Activated naive CD8-positive, alpha-beta T cell treated with anti-CD3 and anti-CD28 coated beads, Interleukin-2, amount 50 U/mL, for 24 hours (primary cell): ENCODE data around the gene TIPARP.
"Not testable (repeated sequence)": the region's sequence is repeated elsewhere in the genome, so short reads cannot be mapped to it uniquely, and the experiment has no call there.

Experiments
- ATAC-seq: fragments of 150-1000 bp; cut with Tn5 transposase; one replicate; pipeline ENCODE4 v1.10.0; 2021
- DNase-seq: peaks from one replicate; pipeline ENCODE4 v3.0.0; 2021
- H3K27ac Mint-ChIP-seq: one replicate; pipeline ENCODE4 v1.8.0; 2021; ENCODE audit warnings: mild to moderate bottlenecking, mixed read lengths
- H3K27me3 Mint-ChIP-seq: one replicate; pipeline ENCODE4 v1.8.0; 2021; ENCODE audit warnings: mixed read lengths
- H3K36me3 Mint-ChIP-seq: one replicate; pipeline ENCODE4 v1.8.0; 2021; ENCODE audit warnings: low read depth, mixed read lengths
- H3K4me1 Mint-ChIP-seq: one replicate; pipeline ENCODE4 v1.8.0; 2021; ENCODE audit warnings: mixed read lengths
- H3K4me3 Mint-ChIP-seq: one replicate; pipeline ENCODE4 v1.8.0; 2021; ENCODE audit warnings: mild to moderate bottlenecking, moderate library complexity, mixed read lengths
- H3K9me3 Mint-ChIP-seq: one replicate; pipeline ENCODE4 v1.8.0; 2021; ENCODE audit warnings: mixed read lengths

TIPARP gene

GRCh38 chr3:156641618-156641975, 32.8 kb upstream of the TIPARP start:
- peaks cover 24% of the 10 kb centered on the region for H3K4me1 Mint-ChIP-seq
- H3K9me3 Mint-ChIP-seq = peaks cover 1% of the 10 kb centered on the region
- DNase-seq (no peak), ATAC-seq (no peak)
- no peaks in the 10 kb centered on the region for H3K27me3 Mint-ChIP-seq
- H3K27ac Mint-ChIP-seq = no peak overlapping the region
- H3K36me3 Mint-ChIP-seq = no peaks in the 10 kb centered on the region
- H3K4me3 Mint-ChIP-seq = no peak overlapping the region

- Mint-ChIP-seq H3K4me1 (peaks cover 27% of the 10 kb centered on the region), H3K4me3 (peak overlapping the region; percentile 62), H3K9me3 (peaks cover 4% of the 10 kb centered on the region), H3K36me3 (no peaks in the 10 kb centered on the region), H3K27ac (peak overlapping the region; percentile 83), H3K27me3 (no peaks in the 10 kb centered on the region)
- DNase-seq (no peak), ATAC-seq (no peak)
Measured at GRCh38 chr3:156642750-156643728, 31.4 kb upstream of the TIPARP start.

DNA sequence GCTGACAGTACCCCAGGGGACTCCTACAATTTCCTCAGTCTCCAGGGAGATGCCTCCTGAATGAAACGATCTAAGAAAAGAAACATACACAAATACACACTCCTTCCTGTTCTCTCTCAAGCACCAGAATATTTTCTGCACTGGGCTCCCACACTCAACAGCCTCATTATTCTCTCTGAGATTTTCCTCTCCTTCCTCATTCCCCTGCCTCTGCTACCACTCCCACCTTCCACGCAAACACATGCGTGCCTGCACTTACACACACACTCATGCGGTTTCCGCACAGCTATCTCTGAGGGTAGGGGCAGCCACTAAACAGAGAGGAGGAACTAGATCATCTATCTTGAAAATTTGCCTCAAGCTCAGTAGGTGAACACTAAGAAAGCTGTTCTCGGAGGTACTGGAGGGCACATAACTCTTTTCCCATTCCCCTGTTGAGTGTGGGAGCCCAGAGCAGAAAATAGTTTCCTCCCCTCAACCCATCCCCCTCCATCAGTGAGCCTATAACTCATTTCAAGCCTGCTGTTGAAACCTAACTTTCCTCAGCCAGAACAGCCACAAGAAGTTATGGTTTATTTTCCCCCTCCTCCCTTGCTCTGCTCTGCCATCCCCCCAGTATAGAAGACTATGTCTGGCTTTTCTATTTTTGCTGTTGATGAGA, 30.5 kb upstream of the TIPARP start:
- Mint-ChIP-seq H3K27me3 (no peaks in the 10 kb centered on the region), H3K36me3 (no peaks in the 10 kb centered on the region), H3K9me3 (peaks cover 4% of the 10 kb centered on the region), H3K4me3 (peak overlapping the region; percentile 62), H3K27ac (peak overlapping the region; percentile 83), H3K4me1 (peaks cover 27% of the 10 kb centered on the region)
- DNase-seq (peak; percentile 38), ATAC-seq (peak; percentile 91)

DNA sequence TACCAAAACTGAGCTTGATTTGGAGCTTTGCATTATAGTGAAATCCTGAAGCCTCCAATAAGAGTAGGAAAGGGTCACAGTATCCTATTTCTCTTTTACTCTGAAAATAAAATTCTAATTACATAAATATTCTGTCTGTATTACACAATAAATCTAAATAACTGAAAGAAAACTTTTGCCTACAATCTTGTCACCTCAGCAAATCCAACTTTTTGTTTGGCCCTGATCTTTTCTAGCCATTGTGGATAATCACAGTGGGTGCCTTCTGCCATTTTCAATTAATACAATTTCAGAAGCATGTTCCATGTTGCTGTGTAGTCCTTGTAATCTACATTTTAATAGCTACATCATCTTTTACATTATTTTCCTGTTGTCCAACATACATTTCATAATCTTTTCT, 29.4 kb upstream of the TIPARP start:
- DNase-seq (no peak), ATAC-seq (no peak)
- Mint-ChIP-seq H3K4me1 (peaks cover 29% of the 10 kb centered on the region), H3K27ac (no peak overlapping the region), H3K9me3 (peaks cover 4% of the 10 kb centered on the region), H3K36me3 (no peaks in the 10 kb centered on the region), H3K27me3 (no peaks in the 10 kb centered on the region), H3K4me3 (no peak overlapping the region)

- Mint-ChIP-seq H3K9me3 (peaks cover 4% of the 10 kb centered on the region), H3K27ac (no peak overlapping the region), H3K4me3 (no peak overlapping the region), H3K4me1 (peaks cover 29% of the 10 kb centered on the region), H3K36me3 (no peaks in the 10 kb centered on the region), H3K27me3 (no peaks in the 10 kb centered on the region)
- ATAC-seq (no peak), DNase-seq (no peak)
Measured at GRCh38 chr3:156646958-156647357, 27.4 kb upstream of the TIPARP start.

DNA sequence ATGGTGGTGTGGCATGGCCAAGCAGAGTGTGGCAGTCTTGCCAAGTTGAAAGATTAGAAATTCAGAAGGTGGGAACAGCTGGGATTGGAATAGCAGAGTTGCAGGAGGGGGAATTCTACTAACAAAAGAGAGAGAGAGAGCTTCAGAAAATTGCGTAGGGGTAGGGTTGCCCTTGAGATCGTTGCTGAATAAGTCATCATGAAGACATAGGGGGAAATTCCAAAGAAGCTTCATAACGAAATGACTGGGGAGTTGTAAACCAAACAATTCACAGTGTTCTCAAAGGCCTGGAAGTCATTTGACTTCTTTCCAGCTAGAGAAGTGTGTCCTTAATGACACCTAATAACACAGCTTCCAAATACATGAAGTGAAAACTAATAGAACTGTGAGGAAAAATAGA, 26.3 kb upstream of the TIPARP start:
- Mint-ChIP-seq H3K36me3 (no peaks in the 10 kb centered on the region), H3K27ac (no peak overlapping the region), H3K4me3 (no peak overlapping the region), H3K9me3 (peaks cover 4% of the 10 kb centered on the region), H3K27me3 (no peaks in the 10 kb centered on the region), H3K4me1 (peaks cover 24% of the 10 kb centered on the region)
- ATAC-seq = no peak
- DNase-seq = no peak

DNA sequence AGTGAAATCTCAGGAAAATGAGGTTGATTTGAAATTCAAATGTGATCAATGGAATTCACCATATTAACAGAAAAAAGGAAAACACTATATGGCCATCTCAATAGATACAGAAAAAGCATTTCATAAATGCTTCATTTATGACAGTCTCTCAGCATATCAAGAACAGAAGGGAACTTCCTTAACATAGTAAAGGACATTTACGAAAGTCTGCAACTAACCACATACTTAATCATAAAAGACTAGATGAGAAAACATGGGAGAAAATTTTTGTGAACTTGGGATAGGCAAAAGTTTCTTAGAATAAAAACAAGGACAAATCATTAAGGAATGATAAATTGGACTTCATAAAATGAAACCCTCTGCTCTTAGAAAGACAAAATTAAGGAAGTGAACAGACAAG, 24.7 kb upstream of the TIPARP start:
- H3K36me3 Mint-ChIP-seq = no peaks in the 10 kb centered on the region
- no peak overlapping the region for H3K4me3 Mint-ChIP-seq
- no peak overlapping the region for H3K27ac Mint-ChIP-seq

GRCh38 chr3:156652661-156653060, 21.7 kb upstream of the TIPARP start:
- ATAC-seq, H3K9me3 Mint-ChIP-seq, H3K27ac Mint-ChIP-seq: not testable (repeated sequence)

More for the DNA sequence above, 24.7 kb upstream of the TIPARP start:
- ATAC-seq = no peak
- H3K4me1 Mint-ChIP-seq = peaks cover 10% of the 10 kb centered on the region
- no peak for DNase-seq
- H3K9me3 Mint-ChIP-seq = peaks cover 4% of the 10 kb centered on the region
- H3K27me3 Mint-ChIP-seq = no peaks in the 10 kb centered on the region

GRCh38 chr3:156654834-156655233, 19.6 kb upstream of the TIPARP start:
- DNase-seq (no peak), ATAC-seq (no peak)
- Mint-ChIP-seq H3K27ac (no peak overlapping the region), H3K27me3 (no peaks in the 10 kb centered on the region), H3K9me3 (no peaks in the 10 kb centered on the region), H3K4me1 (no peaks in the 10 kb centered on the region), H3K4me3 (no peak overlapping the region), H3K36me3 (no peaks in the 10 kb centered on the region)

More at GRCh38 chr3:156652661-156653060, 21.7 kb upstream of the TIPARP start:
- not testable (repeated sequence) for DNase-seq, H3K27me3 Mint-ChIP-seq, H3K4me3 Mint-ChIP-seq, H3K4me1 Mint-ChIP-seq, H3K36me3 Mint-ChIP-seq

- H3K4me1 Mint-ChIP-seq = peaks cover under 1% of the 10 kb centered on the region
- no peak overlapping the region for H3K4me3 Mint-ChIP-seq
- ATAC-seq (no peak), DNase-seq (no peak)
- H3K27ac Mint-ChIP-seq = no peak overlapping the region
- no peaks in the 10 kb centered on the region for H3K27me3 Mint-ChIP-seq
- H3K36me3 Mint-ChIP-seq = no peaks in the 10 kb centered on the region
- H3K9me3 Mint-ChIP-seq = no peaks in the 10 kb centered on the region
Measured at GRCh38 chr3:156655819-156656550, 18.4 kb upstream of the TIPARP start.

- Mint-ChIP-seq H3K4me3 (no peak overlapping the region), H3K4me1 (peaks cover 5% of the 10 kb centered on the region), H3K27me3 (no peaks in the 10 kb centered on the region), H3K9me3 (no peaks in the 10 kb centered on the region), H3K27ac (no peak overlapping the region), H3K36me3 (no peaks in the 10 kb centered on the region)
- DNase-seq (no peak), ATAC-seq (peak; percentile 43)
Measured at GRCh38 chr3:156657440-156657839, 16.9 kb upstream of the TIPARP start.

DNA sequence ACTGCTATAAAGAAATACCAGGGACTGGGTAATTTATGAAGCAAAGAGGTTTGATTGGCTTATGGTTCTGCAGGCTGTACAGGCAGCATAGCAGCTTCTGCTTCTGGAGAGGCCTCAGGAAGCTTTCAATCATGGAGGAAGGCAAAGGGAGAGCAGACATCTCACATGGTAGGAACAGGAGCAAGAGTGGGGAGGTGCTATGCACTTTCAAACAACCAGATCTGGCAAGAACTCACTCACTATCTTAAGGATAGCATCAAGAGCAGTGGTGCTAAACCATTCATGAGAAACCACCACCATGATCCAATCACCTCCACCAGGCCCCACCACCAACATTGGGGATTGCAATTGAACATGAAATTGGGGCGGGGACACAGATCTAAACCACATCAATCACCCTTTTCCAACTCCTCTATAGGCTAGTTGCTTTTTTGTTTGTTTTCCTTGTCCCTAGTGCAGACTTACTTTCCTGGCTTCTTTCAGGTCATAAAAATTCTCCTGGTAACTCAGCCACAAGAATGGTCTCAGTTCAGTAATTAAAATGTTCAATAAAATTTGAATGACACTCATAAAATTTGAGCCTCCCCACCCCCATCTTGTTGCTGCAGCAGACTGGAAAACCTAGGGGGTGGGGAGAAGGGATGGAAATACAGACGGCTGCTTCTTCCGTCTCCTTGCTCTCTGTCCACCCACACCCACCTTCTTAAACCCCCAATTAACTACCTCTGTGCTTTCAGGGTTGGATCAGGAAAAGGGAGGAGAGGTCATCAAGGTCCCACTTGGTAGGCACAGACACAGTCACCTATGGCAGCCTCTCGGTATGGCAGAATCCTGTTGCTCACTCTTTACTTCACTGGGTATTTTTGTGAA, 16.3 kb upstream of the TIPARP start:
- H3K27me3 Mint-ChIP-seq = no peaks in the 10 kb centered on the region
- H3K9me3 Mint-ChIP-seq = no peaks in the 10 kb centered on the region
- ATAC-seq = no peak
- H3K36me3 Mint-ChIP-seq = no peaks in the 10 kb centered on the region
- no peak for DNase-seq
- no peak overlapping the region for H3K27ac Mint-ChIP-seq
- no peak overlapping the region for H3K4me3 Mint-ChIP-seq
- H3K4me1 Mint-ChIP-seq = peaks cover 7% of the 10 kb centered on the region

DNA sequence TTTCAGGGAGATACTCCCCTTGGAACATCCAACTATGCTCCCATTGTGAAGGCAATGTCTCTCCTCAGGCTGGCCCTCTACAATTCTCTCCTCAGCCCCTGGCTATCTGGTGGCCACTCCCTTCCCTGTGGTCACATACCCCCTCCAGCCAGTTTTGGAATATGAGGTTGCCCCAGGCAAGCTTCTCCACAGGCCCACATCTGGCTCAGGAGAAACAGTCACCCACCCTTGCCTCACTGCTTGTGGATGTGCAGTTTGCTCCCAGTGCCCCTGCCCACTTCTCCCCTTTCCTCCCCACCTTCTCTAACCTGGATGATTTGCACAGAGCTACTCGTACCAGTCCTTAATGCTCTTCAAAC, 15.7 kb upstream of the TIPARP start:
- no peak for DNase-seq
- no peak overlapping the region for H3K27ac Mint-ChIP-seq
- ATAC-seq = no peak
- no peaks in the 10 kb centered on the region for H3K36me3 Mint-ChIP-seq
- H3K9me3 Mint-ChIP-seq = no peaks in the 10 kb centered on the region
- peaks cover 7% of the 10 kb centered on the region for H3K4me1 Mint-ChIP-seq
- no peaks in the 10 kb centered on the region for H3K27me3 Mint-ChIP-seq
- H3K4me3 Mint-ChIP-seq = no peak overlapping the region

DNA sequence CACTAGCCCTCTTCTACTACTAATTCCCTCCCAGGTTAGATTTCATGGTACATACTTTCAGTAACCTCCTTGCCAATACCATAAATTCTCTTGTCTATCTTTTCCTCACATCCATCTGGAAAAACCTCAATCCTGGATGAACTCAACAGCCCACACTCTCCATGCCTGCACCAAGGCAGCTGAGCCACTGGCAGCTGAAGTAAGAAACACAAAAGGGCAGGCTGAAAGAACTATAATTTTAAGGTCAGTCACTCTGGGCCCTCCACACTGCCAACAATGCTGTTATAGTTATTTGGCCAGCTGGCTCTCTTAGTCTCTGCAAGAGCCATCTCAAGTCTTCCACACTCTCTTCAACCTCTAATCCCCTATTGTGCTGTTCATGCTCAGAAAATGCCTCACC, 15.1 kb upstream of the TIPARP start:
- no peak for ATAC-seq
- Mint-ChIP-seq H3K4me3 (no peak overlapping the region), H3K9me3 (no peaks in the 10 kb centered on the region), H3K27ac (no peak overlapping the region), H3K4me1 (peaks cover 11% of the 10 kb centered on the region), H3K36me3 (no peaks in the 10 kb centered on the region), H3K27me3 (no peaks in the 10 kb centered on the region)
- DNase-seq = no peak
